NOMO-1 treated with dmso at 0.1 percent for 144 hours (cell line): ENCODE data around the gene C19orf38.

ENCODE experiments used
- DNase-seq: peaks from one replicate; lab custom pipeline; 2025; ENCODE audit not compliant: unreplicated experiment; lab: John Stamatoyannopoulos, UW

C19orf38 gene

GRCh38 chr19:10899151-10899653 is 51.0 kb downstream of the C19orf38 start:
- no peak for DNase-seq

GRCh38 chr19:10907925-10908324 is 59.7 kb downstream of the C19orf38 start:
- DNase-seq, result no peak

- DNase-seq, result no peak
Observed at GRCh38 chr19:10908380-10908960, 60.3 kb downstream of the C19orf38 start.

- no peak for DNase-seq
Observed at GRCh38 chr19:10911579-10912363, 63.6 kb downstream of the C19orf38 start.

GRCh38 chr19:10912619-10913018 is 64.4 kb downstream of the C19orf38 start:
- no peak for DNase-seq

- no peak for DNase-seq
Observed at GRCh38 chr19:10913716-10914340, 65.6 kb downstream of the C19orf38 start.

- DNase-seq, result no peak
Observed at GRCh38 chr19:10915130-10916091, 67.2 kb downstream of the C19orf38 start.

- DNase-seq, result no peak
Observed at GRCh38 chr19:10916602-10917001, 68.4 kb downstream of the C19orf38 start.

- no peak for DNase-seq
Observed at GRCh38 chr19:10918359-10918758, 70.1 kb downstream of the C19orf38 start.
